WTC11 (cell line): Measurements from ENCODE around the gene MTHFD1L. TPM values are rescaled to one million over a fixed set of nuclear protein-coding genes. Genes with fewer than 3 reads are reported as not detected.

Experiments
- ATAC-seq: fragments of 200-7000 bp; cut with Tn5 transposase; 2 replicates; pipeline ENCODE4 v1.10.0; 2021; ENCODE audit warnings: mild to moderate bottlenecking, moderate library complexity
- CTCF ChIA-PET: fragments of 300-600 bp; sonication (Branson Sonifier 250); formaldehyde crosslinking; loops from one replicate; lab custom pipeline; 2021; ENCODE audit warnings: antibody characterized with exemption; lab: Charles Lee
- POLR2A ChIA-PET: fragments of 350-600 bp; sonication (Branson Sonifier 250); formaldehyde crosslinking; loops from one replicate; lab custom pipeline; 2021; ENCODE audit warnings: antibody characterized with exemption; lab: Charles Lee
- DNase-seq: peaks from one replicate; pipeline ENCODE4 v3.0.0; 2021; ENCODE audit warnings: low spot score
- H3K27ac Mint-ChIP-seq: 2 replicates; pipeline ENCODE4 v1.8.0; 2021; ENCODE audit warnings: mixed read lengths
- H3K27me3 Mint-ChIP-seq: 2 replicates; pipeline ENCODE4 v1.8.0; 2021; ENCODE audit warnings: low read depth, mild to moderate bottlenecking, moderate library complexity, mixed read lengths
- H3K36me3 Mint-ChIP-seq: 2 replicates; pipeline ENCODE4 v1.8.0; 2021; ENCODE audit warnings: mixed read lengths
- H3K4me1 Mint-ChIP-seq: 2 replicates; pipeline ENCODE4 v1.8.0; 2022; ENCODE audit warnings: mixed read lengths
- H3K4me3 Mint-ChIP-seq: 2 replicates; pipeline ENCODE4 v1.8.0; 2021; ENCODE audit warnings: mild to moderate bottlenecking, moderate library complexity, mixed read lengths
- H3K9me3 Mint-ChIP-seq: 2 replicates; pipeline ENCODE4 v1.8.0; 2021; ENCODE audit warnings: mixed read lengths
- ETV6 ChIP-seq: sonication (generic); formaldehyde crosslinking; IDR thresholded peaks from 2 replicates; pipeline ENCODE4 v1.8.1; 2022; ENCODE audit warnings: mild to moderate bottlenecking, missing genetic modification reagents
- GABPB1 ChIP-seq: sonication (generic); formaldehyde crosslinking; IDR thresholded peaks from 2 replicates; pipeline ENCODE4 v1.8.1; 2023; ENCODE audit warnings: mild to moderate bottlenecking, missing genetic modification reagents
- GRHL2 ChIP-seq: fragments of 250-450 bp; sonication (Bioruptor Pico); IDR thresholded peaks from 2 replicates; pipeline ENCODE4 v1.8.0; 2022; ENCODE audit warnings: mild to moderate bottlenecking, moderate library complexity; ENCODE audit not compliant: insufficient replicate concordance, severe bottlenecking
- HMGXB4 ChIP-seq: sonication (generic); formaldehyde crosslinking; IDR thresholded peaks from 2 replicates; pipeline ENCODE4 v1.8.1; 2023; ENCODE audit warnings: mild to moderate bottlenecking, moderate library complexity, missing genetic modification reagents
- MLX ChIP-seq: sonication (generic); formaldehyde crosslinking; IDR thresholded peaks from 2 replicates; pipeline ENCODE4 v1.8.1; 2023; ENCODE audit warnings: mild to moderate bottlenecking, missing genetic modification reagents, moderate library complexity
- NFYB ChIP-seq: sonication (generic); formaldehyde crosslinking; conservative IDR thresholded peaks from 2 replicates; pipeline ENCODE4 v1.8.0; 2022; ENCODE audit warnings: low read depth, missing genetic modification reagents
- SMAD4 ChIP-seq: sonication (generic); formaldehyde crosslinking; IDR thresholded peaks from 2 replicates; pipeline ENCODE4 v1.8.0; 2022; ENCODE audit warnings: mild to moderate bottlenecking, missing genetic modification reagents
- TP53 ChIP-seq: sonication (generic); formaldehyde crosslinking; IDR thresholded peaks from 2 replicates; pipeline ENCODE4 v1.8.1; 2023; ENCODE audit warnings: mild to moderate bottlenecking, missing genetic modification reagents
- ZBTB43 ChIP-seq: sonication (generic); formaldehyde crosslinking; IDR thresholded peaks from 2 replicates; pipeline ENCODE4 v1.8.1; 2023; ENCODE audit warnings: mild to moderate bottlenecking, missing genetic modification reagents
- ZMAT4 ChIP-seq: fragments of 250-450 bp; sonication (Bioruptor Pico); IDR thresholded peaks from 2 replicates; pipeline ENCODE4 v1.9.0; 2021; ENCODE audit warnings: mild to moderate bottlenecking
- ZNF396 ChIP-seq: fragments of 250-450 bp; sonication (Bioruptor Pico); IDR thresholded peaks from 2 replicates; pipeline ENCODE4 v1.8.0; 2021; ENCODE audit warnings: mild to moderate bottlenecking, moderate library complexity, borderline replicate concordance
- ZNF416 ChIP-seq: fragments of 250-450 bp; sonication (Bioruptor Pico); IDR thresholded peaks from 2 replicates; pipeline ENCODE4 v1.9.0; 2021; ENCODE audit warnings: mild to moderate bottlenecking, inconsistent platforms
- ZNF671 ChIP-seq: fragments of 250-450 bp; sonication (Bioruptor Pico); IDR thresholded peaks from 2 replicates; pipeline ENCODE4 v1.8.0; 2021; ENCODE audit warnings: mild to moderate bottlenecking
- total RNA-seq: library from RNA; stranded (reverse); gene quantifications from 3 replicates; pipeline ENCODE4 v1.2.3, GENCODE V29; 2021
- TF ChIP-seq, protein P1 (sequence below): sonication (generic); formaldehyde crosslinking; IDR thresholded peaks from 2 replicates; pipeline ENCODE4 v1.8.0; 2023; ENCODE audit warnings: mild to moderate bottlenecking, missing genetic modification reagents
- TF ChIP-seq, protein P2 (sequence below): sonication (generic); formaldehyde crosslinking; IDR thresholded peaks from 2 replicates; pipeline ENCODE4 v1.8.1; 2022; ENCODE audit warnings: low read depth, missing genetic modification reagents, borderline replicate concordance

The MTHFD1L gene
- total RNA-seq, 1 experiment from 2014 or later: 104 TPM

DNA sequence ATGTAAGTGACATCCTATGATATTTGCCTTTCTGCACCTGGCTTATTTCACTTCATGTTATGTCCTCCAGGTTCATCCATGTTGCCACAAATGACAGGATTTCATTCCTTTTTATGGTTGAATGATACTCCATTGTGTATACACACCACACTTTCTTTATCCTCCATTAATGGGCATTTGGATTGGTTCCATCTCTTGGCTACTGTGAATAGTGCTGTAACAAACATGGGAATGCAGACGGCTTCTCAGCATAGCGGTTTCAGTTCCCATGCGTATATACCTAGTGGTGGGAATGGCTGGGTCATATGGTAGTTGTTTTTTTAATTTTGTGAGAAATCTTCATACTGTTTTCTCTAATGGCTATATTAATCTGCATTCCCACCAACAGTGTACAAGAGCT, 14.8 kb downstream of the MTHFD1L start:
- Mint-ChIP-seq H3K27ac (no peak overlapping the region), H3K36me3 (peaks cover 39% of the 10 kb centered on the region), H3K4me3 (no peak overlapping the region), H3K9me3 (no peaks in the 10 kb centered on the region), H3K27me3 (no peaks in the 10 kb centered on the region), H3K4me1 (peaks cover 51% of the 10 kb centered on the region)
- no peak for ATAC-seq
- ChIA-PET POLR2A (no interaction called here), CTCF (interaction anchor here (0.6 to 1.4 kb wide), 2 partner anchors 11 to 61 kb away, joined by 3 to 7 read pairs; no protein-coding TSS in a partner anchor)
- TF ChIP-seq ZMAT4 (CRISPR knock-in tag) (no peak), SMAD4 (no peak)
- no peak for DNase-seq

DNA sequence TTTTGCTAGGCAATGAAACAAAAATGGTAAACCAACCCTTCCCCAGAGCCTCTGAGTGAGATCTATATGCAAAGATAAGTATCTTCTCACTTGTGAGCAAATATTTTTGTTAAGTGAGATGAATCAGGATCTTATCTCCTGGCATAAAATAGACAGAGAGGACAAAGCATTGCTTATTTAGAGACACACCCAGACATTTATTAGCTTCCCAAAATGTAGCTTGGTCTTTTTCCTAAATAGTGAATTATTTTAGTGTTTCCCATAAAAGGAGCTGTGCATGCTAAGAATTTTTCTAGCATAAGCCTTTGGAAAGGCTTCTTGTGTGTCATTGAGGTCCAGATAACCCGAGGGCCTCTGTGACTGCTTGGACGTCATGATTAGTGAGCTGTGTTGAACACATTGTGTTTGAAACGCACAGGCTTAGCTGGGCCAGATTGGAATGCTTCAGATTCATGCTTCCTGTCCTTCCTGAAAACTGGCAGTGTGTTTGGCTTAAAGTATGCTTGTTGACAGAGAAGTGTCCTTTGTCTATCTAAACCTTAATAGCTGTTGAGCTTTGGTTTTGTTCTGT, 16.5 kb downstream of the MTHFD1L start:
- H3K9me3 Mint-ChIP-seq: no peaks in the 10 kb centered on the region
- ChIA-PET CTCF (interaction anchor here (0.8 to 1.6 kb wide), 2 partner anchors 10 to 133 kb away, joined by 4 to 11 read pairs; no protein-coding TSS in a partner anchor), POLR2A (interaction anchor here (0.6 to 1.2 kb wide), 2 partner anchors 16 to 920 kb away, joined by 3 to 5 read pairs; no protein-coding TSS in a partner anchor)
- no peak for DNase-seq
- peaks cover 51% of the 10 kb centered on the region for H3K36me3 Mint-ChIP-seq
- H3K27ac Mint-ChIP-seq: 0 out of 2 replicates have a peak overlapping the region, but pooled peaks have one; percentile 45
- no peak overlapping the region for H3K4me3 Mint-ChIP-seq
- H3K4me1 Mint-ChIP-seq: peaks cover 35% of the 10 kb centered on the region
- no peaks in the 10 kb centered on the region for H3K27me3 Mint-ChIP-seq
- ATAC-seq: no peak
- no peak for TF ChIP-seq ETV6 (CRISPR knock-in tag)
- no peak for TF ChIP-seq HMGXB4 (CRISPR knock-in tag)
- no peak for TF ChIP-seq TP53 (CRISPR knock-in tag)
- TF ChIP-seq GRHL2 (CRISPR knock-in tag): no peak
- TF ChIP-seq NFYB: no peak
- TF ChIP-seq ZNF396 (CRISPR knock-in tag): no peak
- no peak; the same call in 1 of the 2 replicates for TF ChIP-seq GABPB1
- TF ChIP-seq, protein P1, sequence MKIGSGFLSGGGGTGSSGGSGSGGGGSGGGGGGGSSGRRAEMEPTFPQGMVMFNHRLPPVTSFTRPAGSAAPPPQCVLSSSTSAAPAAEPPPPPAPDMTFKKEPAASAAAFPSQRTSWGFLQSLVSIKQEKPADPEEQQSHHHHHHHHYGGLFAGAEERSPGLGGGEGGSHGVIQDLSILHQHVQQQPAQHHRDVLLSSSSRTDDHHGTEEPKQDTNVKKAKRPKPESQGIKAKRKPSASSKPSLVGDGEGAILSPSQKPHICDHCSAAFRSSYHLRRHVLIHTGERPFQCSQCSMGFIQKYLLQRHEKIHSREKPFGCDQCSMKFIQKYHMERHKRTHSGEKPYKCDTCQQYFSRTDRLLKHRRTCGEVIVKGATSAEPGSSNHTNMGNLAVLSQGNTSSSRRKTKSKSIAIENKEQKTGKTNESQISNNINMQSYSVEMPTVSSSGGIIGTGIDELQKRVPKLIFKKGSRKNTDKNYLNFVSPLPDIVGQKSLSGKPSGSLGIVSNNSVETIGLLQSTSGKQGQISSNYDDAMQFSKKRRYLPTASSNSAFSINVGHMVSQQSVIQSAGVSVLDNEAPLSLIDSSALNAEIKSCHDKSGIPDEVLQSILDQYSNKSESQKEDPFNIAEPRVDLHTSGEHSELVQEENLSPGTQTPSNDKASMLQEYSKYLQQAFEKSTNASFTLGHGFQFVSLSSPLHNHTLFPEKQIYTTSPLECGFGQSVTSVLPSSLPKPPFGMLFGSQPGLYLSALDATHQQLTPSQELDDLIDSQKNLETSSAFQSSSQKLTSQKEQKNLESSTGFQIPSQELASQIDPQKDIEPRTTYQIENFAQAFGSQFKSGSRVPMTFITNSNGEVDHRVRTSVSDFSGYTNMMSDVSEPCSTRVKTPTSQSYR: no peak
- no peak for TF ChIP-seq ZNF416 (CRISPR knock-in tag)
- no peak for TF ChIP-seq MLX (CRISPR knock-in tag)
- no peak for TF ChIP-seq ZBTB43 (CRISPR knock-in tag)
- TF ChIP-seq, protein P2, sequence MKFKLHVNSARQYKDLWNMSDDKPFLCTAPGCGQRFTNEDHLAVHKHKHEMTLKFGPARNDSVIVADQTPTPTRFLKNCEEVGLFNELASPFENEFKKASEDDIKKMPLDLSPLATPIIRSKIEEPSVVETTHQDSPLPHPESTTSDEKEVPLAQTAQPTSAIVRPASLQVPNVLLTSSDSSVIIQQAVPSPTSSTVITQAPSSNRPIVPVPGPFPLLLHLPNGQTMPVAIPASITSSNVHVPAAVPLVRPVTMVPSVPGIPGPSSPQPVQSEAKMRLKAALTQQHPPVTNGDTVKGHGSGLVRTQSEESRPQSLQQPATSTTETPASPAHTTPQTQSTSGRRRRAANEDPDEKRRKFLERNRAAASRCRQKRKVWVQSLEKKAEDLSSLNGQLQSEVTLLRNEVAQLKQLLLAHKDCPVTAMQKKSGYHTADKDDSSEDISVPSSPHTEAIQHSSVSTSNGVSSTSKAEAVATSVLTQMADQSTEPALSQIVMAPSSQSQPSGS (CRISPR knock-in tag): no peak
- no peak for TF ChIP-seq ZNF671 (CRISPR knock-in tag)
